HEK293T (cell line): ENCODE data around the gene SLC25A27.

Source experiments
- ARNT ChIP-seq: fragments of 450-650 bp; IDR thresholded peaks from 2 replicates; pipeline ENCODE4 v1.6.1; 2017; ENCODE audit warnings: mild to moderate bottlenecking
- BHLHE40 ChIP-seq: fragments of 450-650 bp; IDR thresholded peaks from 2 replicates; pipeline ENCODE4 v1.6.1; 2016; ENCODE audit warnings: mild to moderate bottlenecking, moderate library complexity, borderline replicate concordance
- CTBP1 ChIP-seq: fragments of 450-650 bp; IDR thresholded peaks from 2 replicates; pipeline ENCODE4 v1.6.1; 2016; ENCODE audit warnings: borderline replicate concordance
- ELF4 ChIP-seq: fragments of 450-650 bp; IDR thresholded peaks from 2 replicates; pipeline ENCODE4 v1.6.1; 2017; ENCODE audit warnings: antibody characterized with exemption
- FOXA1 ChIP-seq: fragments of 450-650 bp; IDR thresholded peaks from 2 replicates; pipeline ENCODE4 v1.6.1; 2016; ENCODE audit warnings: mild to moderate bottlenecking
- FOXK2 ChIP-seq: fragments of 450-650 bp; IDR thresholded peaks from 2 replicates; pipeline ENCODE4 v1.6.1; 2016; ENCODE audit warnings: mild to moderate bottlenecking
- FOXM1 ChIP-seq: fragments of 450-650 bp; IDR thresholded peaks from 2 replicates; pipeline ENCODE4 v1.6.1; 2017; ENCODE audit warnings: mild to moderate bottlenecking, borderline replicate concordance
- HDGF ChIP-seq: fragments of 450-650 bp; IDR thresholded peaks from 2 replicates; pipeline ENCODE4 v1.6.1; 2017; ENCODE audit warnings: antibody characterized with exemption, borderline replicate concordance
- L3MBTL2 ChIP-seq: fragments of 450-650 bp; conservative IDR thresholded peaks from 2 replicates; pipeline ENCODE4 v1.6.1; 2016; ENCODE audit warnings: mild to moderate bottlenecking
- LEF1 ChIP-seq: fragments of 450-650 bp; IDR thresholded peaks from 2 replicates; pipeline ENCODE4 v1.6.1; 2017; ENCODE audit warnings: mild to moderate bottlenecking, borderline replicate concordance
- SP1 ChIP-seq: fragments of 450-650 bp; IDR thresholded peaks from 2 replicates; pipeline ENCODE4 v1.6.1; 2017
- SUZ12 ChIP-seq: fragments of 450-650 bp; IDR thresholded peaks from 2 replicates; pipeline ENCODE4 v1.6.1; 2016; ENCODE audit warnings: mild to moderate bottlenecking
- TARDBP ChIP-seq: fragments of 450-650 bp; IDR thresholded peaks from 2 replicates; pipeline ENCODE4 v1.6.1; 2016
- ZNF384 ChIP-seq: fragments of 450-650 bp; IDR thresholded peaks from 2 replicates; pipeline ENCODE4 v1.6.1; 2016

DNA sequence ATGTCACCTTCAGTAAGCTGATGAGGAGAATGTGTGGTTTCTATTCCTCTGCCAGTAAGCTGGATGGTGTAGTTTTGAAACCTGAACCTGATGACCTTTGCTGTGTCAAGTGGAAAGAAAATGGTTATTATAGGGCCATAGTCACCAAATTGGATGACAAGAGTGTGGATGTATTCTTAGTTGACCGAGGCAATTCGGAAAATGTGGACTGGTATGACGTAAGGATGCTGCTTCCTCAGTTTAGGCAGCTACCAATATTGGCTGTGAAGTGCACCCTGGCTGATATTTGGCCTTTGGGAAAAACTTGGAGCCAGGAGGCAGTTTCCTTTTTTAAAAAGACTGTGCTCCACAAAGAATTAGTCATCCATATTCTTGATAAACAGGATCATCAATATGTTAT lies 36.9 kb downstream of the SLC25A27 start:
- TF ChIP-seq FOXA1 (no peak), TARDBP (no peak), L3MBTL2 (no peak), BHLHE40 (no peak), ARNT (no peak), SP1 (no peak), FOXM1 (no peak), FOXK2 (no peak), SUZ12 (no peak), ZNF384 (no peak), HDGF (no peak), ELF4 (no peak), LEF1 (no peak), CTBP1 (no peak)
